Heart right ventricle (tissue), 16 donors: ENCODE results near the gene MRPL38. TPM values are rescaled to one million over a fixed set of nuclear protein-coding genes. Genes with fewer than 3 reads are reported as not detected.
"Not testable (repeated sequence)": the region's sequence is repeated elsewhere in the genome, so short reads cannot be mapped to it uniquely, and the experiment has no call there.

ENCODE experiments used
- ATAC-seq, 8 donors: fragments of 200-7000 bp; cut with Tn5 transposase; one replicate each; pipeline ENCODE4 v1.9.1; 2020; ENCODE audit warnings: mild to moderate bottlenecking in 8 of 8, moderate library complexity in 8 of 8, moderate number of reproducible peaks in 1 of 8
- DNase-seq, 2 donors: peaks; one replicate each; pipeline ENCODE4 v3.0.0-alpha.2; 2020
- H3K27ac ChIP-seq, 10 donors: fragments of 200-600 bp; sonication (generic) in 2 of 10; one replicate each; pipeline versions ENCODE4 v1.5.0 to v1.8.0; 2020 to 2022; ENCODE audit warnings: mild to moderate bottlenecking in 3 of 10
- H3K27me3 ChIP-seq, 7 donors: fragments of 200-600 bp; one replicate each; pipeline ENCODE4 v1.8.0; 2021 to 2022; ENCODE audit warnings: mild to moderate bottlenecking in 2 of 7
- H3K36me3 ChIP-seq, 9 donors: fragments of 200-600 bp; sonication (generic) in 1 of 9; one replicate each; pipeline versions ENCODE4 v1.5.0 to v1.8.0; 2020 to 2022; ENCODE audit warnings: mild to moderate bottlenecking in 2 of 9
- H3K4me1 ChIP-seq, 9 donors: fragments of 200-600 bp; sonication (generic) in 1 of 9; one replicate each; pipeline versions ENCODE4 v1.5.0 to v1.8.0; 2020 to 2022; ENCODE audit warnings: mild to moderate bottlenecking in 4 of 9
- H3K4me3 ChIP-seq, 10 donors: fragments of 200-600 bp; sonication (generic) in 2 of 10; one replicate each; pipeline versions ENCODE4 v1.5.0 to v1.8.0; 2020 to 2022; ENCODE audit warnings: mild to moderate bottlenecking in 7 of 10, moderate library complexity in 2 of 10
- H3K9me3 ChIP-seq, 11 donors: fragments of 200-600 bp in 10 of 11; sonication (generic) in 2 of 11; one replicate each; pipeline versions ENCODE4 v1.5.0 to v1.8.0; 2013 to 2022; ENCODE audit warnings: mild to moderate bottlenecking in 2 of 11, control low read depth in 1 of 11, moderate library complexity in 1 of 11
- WGBS, 2 donors: extraction: QIAGEN DNeasy Blood & Tissue Kit; methylation state at CpG; one replicate each; pipeline ENCODE4 v1.1.7; 2013; ENCODE audit warnings: inconsistent platforms in 1 of 2; 5-methylcytosine and 5-hydroxymethylcytosine counted together
- intact Hi-C, 10 donors: fragments of 100-400 bp; cut with DNase I; formaldehyde crosslinking; loops; one replicate each; pipeline versions ENCODE4 v1.11.1 to v1.14.2; 2022
- polyA plus RNA-seq, 2 donors: library from polyadenylated mRNA; stranded (reverse); fragments of 200-250 nt; gene quantifications; one replicate each; pipeline ENCODE4 v1.2.3, GENCODE V29; 2013
- total RNA-seq, 10 donors: library from RNA; stranded (reverse); fragmentation: NEBNext Ultra II Directional in 3 of 10; extraction: Animal tissue kit (Norgen Biotek cat#: 25700) in 3 of 10; gene quantifications; one replicate each; pipeline versions ENCODE4 v1.2.1 to v1.2.4, GENCODE V29; 2021 to 2023
- TF ChIP-seq, protein P1 (sequence below), 9 donors: fragments of 200-600 bp; sonication (generic) in 2 of 9; IDR thresholded peaks; one replicate each; pipeline versions ENCODE4 v1.5.0 to v1.8.0; 2021 to 2022; ENCODE audit warnings: antibody characterized with exemption in 9 of 9, mild to moderate bottlenecking in 5 of 9, moderate library complexity in 1 of 9
- donor health status: Arrhythmogenic right ventricular cardiomyopathy.
- donor health status: ischemic (EF 13 %, LVEDD 7.1; RV severe dilation, severe dysfunction).
- donor health status: healthy with polysubstance abuse.
- donor health status: DM: no; HTN: yes; CAD: no.
- donor health status: DM: no; HTN: no; CAD: no.
- donor health status: ischemic (EF 25% LVEDD 6.9; RV normal size, moderate dysfunction).
- donor health status: ischemic (EF 25% LVEDD 5.7; RV mildly dilated, moderate dysfunction).
- donor health status: healthy.
- donor health status: DM: yes; HTN: yes; CAD: no.
- donor health status: Ischemic cardiomyopathy.
- donor health status: ischemic (EF 35%, LVEDD 5.7; RV mildly dilated, moderate dysfunction).
- donor health status: nonischemic (EF 11% LVEDD 7.7; RV severe dilation, severe dysfunction).
- donor health status: DM: yes; HTN: yes; CAD: no.
- donor health status: PGD.
- donor health status: ischemic (EF 29% LVEDD 5.4; RV normal size, mild dysfunction).
- donor health status: nonischemic (EF 23%, LVEDD 6.1; RV moderate dilation, normal function).

The MRPL38 gene
- total and polyA plus RNA-seq, 12 donors = 86.0 to 160 (median 96.5) TPM

DNA sequence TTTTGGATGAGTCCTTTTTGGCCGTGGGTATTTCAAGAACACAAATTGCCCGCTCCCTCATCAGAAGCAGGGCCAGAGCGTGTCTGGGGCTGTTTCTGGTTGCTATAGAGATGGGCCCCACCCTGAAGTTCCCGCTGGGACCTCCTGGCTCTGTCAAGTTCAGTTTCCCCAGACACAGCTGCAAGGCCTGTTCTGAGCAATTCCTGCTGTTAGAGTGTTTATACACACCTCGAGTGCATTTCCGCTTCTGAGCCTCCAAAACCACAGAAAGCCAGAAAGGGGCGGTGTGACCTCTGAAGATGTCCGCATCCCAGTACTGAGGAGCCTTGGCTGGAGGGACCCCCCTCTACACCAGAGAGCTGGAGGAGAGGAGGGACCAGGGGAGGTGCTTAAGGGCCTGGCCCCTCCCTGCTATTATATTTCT is 40.2 kb downstream of the MRPL38 start:
- Histone ChIP-seq H3K4me3 (peak overlapping the region in 1 of 10 donors; percentile 2), H3K36me3 (no peaks in the 10 kb centered on the region), H3K4me1 (peaks cover 11 to 39% (median 27%) of the 10 kb centered on the region in 9 donors), H3K9me3 (no peaks in the 10 kb centered on the region), H3K27ac (peak overlapping the region in 9 of 10 donors; percentile 53 to 82 (median 73)), H3K27me3 (no peaks in the 10 kb centered on the region)
- DNase-seq (peak; percentile 65 to 84), ATAC-seq (peak; percentile 78 to 97 (median 92))
- intact Hi-C loops = no loop called here
- 23 to 39% methylated on average over 8 of the region's 8 CpGs for WGBS, 2 donors
- TF ChIP-seq, protein P1, sequence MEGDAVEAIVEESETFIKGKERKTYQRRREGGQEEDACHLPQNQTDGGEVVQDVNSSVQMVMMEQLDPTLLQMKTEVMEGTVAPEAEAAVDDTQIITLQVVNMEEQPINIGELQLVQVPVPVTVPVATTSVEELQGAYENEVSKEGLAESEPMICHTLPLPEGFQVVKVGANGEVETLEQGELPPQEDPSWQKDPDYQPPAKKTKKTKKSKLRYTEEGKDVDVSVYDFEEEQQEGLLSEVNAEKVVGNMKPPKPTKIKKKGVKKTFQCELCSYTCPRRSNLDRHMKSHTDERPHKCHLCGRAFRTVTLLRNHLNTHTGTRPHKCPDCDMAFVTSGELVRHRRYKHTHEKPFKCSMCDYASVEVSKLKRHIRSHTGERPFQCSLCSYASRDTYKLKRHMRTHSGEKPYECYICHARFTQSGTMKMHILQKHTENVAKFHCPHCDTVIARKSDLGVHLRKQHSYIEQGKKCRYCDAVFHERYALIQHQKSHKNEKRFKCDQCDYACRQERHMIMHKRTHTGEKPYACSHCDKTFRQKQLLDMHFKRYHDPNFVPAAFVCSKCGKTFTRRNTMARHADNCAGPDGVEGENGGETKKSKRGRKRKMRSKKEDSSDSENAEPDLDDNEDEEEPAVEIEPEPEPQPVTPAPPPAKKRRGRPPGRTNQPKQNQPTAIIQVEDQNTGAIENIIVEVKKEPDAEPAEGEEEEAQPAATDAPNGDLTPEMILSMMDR (IDR thresholded peaks at IDR 0.05) = peak in 2 of 9 donors; percentile 22 to 28

DNA sequence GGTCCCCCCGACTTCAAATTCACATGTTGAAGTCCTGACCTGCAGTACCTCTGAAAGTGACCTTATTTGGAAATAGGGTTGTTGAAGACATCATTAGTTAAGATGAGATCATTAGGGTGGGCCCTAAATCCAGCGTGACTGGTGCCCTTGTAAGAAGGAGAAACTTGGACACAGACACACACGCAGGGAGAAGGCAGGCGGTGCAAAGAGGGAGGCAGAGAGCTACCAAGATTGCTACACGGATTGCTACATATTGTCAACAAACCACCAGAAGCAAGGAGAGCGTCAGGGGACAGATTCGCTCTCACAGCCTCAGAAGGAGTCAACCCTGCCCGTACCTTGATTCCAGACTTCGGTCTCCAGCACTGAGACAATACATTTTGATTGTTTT is 42.8 kb downstream of the MRPL38 start:
- peak in 1 of 8 donors; percentile 61 for ATAC-seq

DNA sequence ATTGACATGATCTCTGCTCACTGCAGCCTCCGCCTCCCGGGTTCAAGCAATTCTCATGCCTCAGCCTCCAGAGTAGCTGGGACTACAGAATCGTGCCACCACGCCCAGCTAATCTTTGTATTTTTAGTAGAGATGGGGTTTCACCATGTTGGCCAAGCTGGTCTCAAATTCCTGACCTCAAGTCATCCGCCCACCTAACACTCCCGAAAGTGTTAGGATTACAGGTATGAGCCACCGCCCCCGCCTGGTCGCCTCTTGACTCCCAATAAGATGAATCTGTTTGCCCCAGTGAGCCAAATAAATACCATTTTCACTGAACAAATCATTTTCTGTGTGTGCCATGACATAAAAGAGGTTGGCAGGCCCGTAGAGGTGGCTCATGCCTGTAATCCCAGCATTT is 45.3 kb downstream of the MRPL38 start:
- not testable (repeated sequence) for H3K4me3 ChIP-seq, DNase-seq, H3K36me3 ChIP-seq, ATAC-seq, H3K9me3 ChIP-seq, H3K27me3 ChIP-seq
- H3K27ac ChIP-seq = peak overlapping the region in 9 of 10 donors; percentile 60 to 89 (median 74)
- peaks cover 4 to 49% (median 28%) of the 10 kb centered on the region in 9 donors for H3K4me1 ChIP-seq
- intact Hi-C loops = loop anchor here in 2 of 10 donors (5.0 kb wide), 2 partner anchors 38 to 77 kb away; partner anchors contain the start of genes TRIM65 (in 2 of the 2) and UNK (in 1 of the 2)
- WGBS, 2 donors = 92 to 93% methylated on average over 10 of the region's 10 CpGs

More for the DNA sequence above, 42.8 kb downstream of the MRPL38 start:
- Histone ChIP-seq H3K4me3 (no peak overlapping the region), H3K4me1 (peaks cover 11 to 48% (median 30%) of the 10 kb centered on the region in 9 donors), H3K36me3 (no peaks in the 10 kb centered on the region), H3K27ac (no peak overlapping the region), H3K27me3 (no peaks in the 10 kb centered on the region), H3K9me3 (no peaks in the 10 kb centered on the region)
- TF ChIP-seq, protein P1 (IDR thresholded peaks at IDR 0.05) = no peak
- intact Hi-C loops = no loop called here
- WGBS, 2 donors = 83% methylated on average over 9 of the region's 9 CpGs
- no peak for DNase-seq

DNA sequence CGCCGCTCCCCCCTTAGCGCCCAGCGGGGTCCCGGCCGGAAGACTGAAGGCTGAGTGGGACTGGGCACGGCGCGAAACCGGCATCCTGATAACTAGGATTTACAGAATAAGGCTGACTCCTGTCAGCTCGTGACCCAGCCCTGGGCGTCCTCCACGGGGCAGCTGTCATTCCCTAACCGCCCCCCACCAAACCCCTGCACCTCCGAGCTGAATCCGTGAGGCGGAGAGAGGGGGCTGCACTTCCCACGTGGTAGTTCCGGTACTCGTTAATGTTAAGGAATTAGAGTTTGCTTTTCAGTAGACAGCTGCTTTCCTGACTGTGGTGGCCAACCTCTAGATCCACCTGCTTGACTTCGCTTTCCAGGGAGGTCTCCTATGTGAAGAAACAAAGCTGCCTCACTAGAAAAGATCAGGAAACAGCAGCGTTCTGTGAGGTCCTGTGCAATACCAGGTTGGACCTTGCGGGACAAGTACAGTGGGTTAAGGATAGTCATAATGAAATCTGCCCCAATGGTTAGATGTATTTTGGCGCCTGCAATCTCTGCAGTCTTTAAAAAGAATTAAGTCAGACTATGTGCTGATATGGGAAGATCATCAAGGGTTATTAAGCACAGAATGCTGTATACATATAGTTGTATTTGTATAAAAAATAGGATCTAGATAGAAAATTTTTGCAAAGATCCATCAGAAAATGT is 48.5 kb downstream of the MRPL38 start:
- Histone ChIP-seq H3K36me3 (peaks cover 0 to 23% (median 0%) of the 10 kb centered on the region in 9 donors), H3K4me3 (peak overlapping the region; percentile 79 to 97 (median 83)), H3K27ac (peak overlapping the region; percentile 96 to 99 (median 98)), H3K4me1 (peaks cover 19 to 69% (median 54%) of the 10 kb centered on the region in 9 donors), H3K9me3 (no peaks in the 10 kb centered on the region), H3K27me3 (no peaks in the 10 kb centered on the region)
- DNase-seq (no peak), ATAC-seq (no peak)
- intact Hi-C loops = loop anchor here in 2 of 10 donors (5.0 kb wide), 2 partner anchors 41 to 74 kb away; partner anchors contain the start of genes TRIM65 (in 2 of the 2) and UNK (in 1 of the 2)
- WGBS, 2 donors = 2 to 3% methylated on average over 24 of the region's 24 CpGs
- TF ChIP-seq, protein P1 (IDR thresholded peaks at IDR 0.05) = peak in 2 of 9 donors; percentile 17 to 54
